HTERT RPE-1 (cell line): ENCODE data around the gene ADGRG2.

Experiments
- in situ Hi-C: fragments of 300-500 bp; cut with MboI; formaldehyde crosslinking; loops from 4 replicates; pipeline ENCODE4 v1.14.3; 2020; ENCODE audit warnings: low sequenced_read_pairs

ADGRG2 gene, protein sequence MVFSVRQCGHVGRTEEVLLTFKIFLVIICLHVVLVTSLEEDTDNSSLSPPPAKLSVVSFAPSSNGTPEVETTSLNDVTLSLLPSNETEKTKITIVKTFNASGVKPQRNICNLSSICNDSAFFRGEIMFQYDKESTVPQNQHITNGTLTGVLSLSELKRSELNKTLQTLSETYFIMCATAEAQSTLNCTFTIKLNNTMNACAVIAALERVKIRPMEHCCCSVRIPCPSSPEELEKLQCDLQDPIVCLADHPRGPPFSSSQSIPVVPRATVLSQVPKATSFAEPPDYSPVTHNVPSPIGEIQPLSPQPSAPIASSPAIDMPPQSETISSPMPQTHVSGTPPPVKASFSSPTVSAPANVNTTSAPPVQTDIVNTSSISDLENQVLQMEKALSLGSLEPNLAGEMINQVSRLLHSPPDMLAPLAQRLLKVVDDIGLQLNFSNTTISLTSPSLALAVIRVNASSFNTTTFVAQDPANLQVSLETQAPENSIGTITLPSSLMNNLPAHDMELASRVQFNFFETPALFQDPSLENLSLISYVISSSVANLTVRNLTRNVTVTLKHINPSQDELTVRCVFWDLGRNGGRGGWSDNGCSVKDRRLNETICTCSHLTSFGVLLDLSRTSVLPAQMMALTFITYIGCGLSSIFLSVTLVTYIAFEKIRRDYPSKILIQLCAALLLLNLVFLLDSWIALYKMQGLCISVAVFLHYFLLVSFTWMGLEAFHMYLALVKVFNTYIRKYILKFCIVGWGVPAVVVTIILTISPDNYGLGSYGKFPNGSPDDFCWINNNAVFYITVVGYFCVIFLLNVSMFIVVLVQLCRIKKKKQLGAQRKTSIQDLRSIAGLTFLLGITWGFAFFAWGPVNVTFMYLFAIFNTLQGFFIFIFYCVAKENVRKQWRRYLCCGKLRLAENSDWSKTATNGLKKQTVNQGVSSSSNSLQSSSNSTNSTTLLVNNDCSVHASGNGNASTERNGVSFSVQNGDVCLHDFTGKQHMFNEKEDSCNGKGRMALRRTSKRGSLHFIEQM

DNA sequence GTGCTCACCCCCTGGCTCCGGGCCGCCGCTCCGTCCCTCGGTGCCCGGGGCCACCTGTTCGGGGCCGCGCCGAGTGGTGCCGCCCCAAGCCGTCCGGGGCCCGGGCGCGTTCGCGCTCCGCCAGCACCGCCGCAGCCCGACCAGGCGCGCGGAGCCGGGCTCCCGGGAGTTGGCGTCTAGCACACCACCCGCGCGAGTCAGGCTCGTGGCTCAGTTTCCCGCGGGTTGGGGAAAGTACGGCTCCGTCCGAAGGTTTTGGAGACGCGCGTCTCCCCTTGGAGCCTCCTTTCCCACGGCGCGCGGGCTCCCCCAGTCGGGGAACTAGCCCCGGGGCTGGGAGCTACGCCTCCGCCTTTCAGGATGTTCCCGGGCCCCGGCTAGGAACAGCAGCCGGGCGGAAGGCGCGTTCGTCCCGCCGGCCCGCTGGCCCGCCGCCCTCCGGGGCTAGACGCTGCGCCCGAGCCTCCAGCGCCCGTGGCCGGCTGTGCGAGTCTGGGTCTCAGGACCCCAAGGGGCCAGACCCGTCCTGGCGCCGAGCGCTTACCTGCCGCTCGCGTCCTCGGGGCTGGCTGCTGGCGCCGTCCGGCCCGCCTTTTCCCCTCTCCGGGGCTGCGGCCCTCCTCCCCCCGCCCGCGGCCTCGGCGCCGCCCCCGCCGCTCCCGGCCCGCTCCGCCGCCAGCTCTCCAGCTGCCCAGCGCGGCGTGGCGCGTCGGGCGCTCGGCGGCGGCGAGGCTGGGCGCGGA is at the start of gene ADGRG2:
Gene ADGRG2 (minus strand): TSS at position 571 of the 743 bp plus-strand sequence. CDS start 53,634 bp downstream, outside the sequence.
- in situ Hi-C loops = no loop called here

- in situ Hi-C loops = no loop called here
Measured at GRCh38 chrX:19168609-19169008, 46.3 kb upstream of the ADGRG2 start.

DNA sequence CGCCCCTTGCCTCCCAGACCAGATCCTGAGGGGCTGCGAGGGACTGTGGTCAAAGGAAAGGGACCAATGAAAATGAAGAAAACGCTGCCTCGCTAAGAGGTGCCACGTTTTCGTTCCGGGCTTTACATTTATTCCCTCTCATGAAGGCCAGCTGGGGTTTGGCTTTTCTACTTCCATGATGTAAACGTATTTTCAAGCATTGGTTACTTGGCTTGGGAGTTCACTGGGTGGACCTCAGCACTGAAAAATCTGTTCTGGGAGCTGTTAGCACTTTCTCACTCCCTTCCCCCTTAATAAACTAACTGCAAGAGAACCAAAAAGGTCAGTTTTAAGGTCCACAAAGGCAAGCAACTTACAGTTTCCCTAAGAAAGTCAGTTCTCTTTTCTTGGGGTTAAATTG is 40.6 kb upstream of the ADGRG2 start:
- in situ Hi-C loops = no loop called here

DNA sequence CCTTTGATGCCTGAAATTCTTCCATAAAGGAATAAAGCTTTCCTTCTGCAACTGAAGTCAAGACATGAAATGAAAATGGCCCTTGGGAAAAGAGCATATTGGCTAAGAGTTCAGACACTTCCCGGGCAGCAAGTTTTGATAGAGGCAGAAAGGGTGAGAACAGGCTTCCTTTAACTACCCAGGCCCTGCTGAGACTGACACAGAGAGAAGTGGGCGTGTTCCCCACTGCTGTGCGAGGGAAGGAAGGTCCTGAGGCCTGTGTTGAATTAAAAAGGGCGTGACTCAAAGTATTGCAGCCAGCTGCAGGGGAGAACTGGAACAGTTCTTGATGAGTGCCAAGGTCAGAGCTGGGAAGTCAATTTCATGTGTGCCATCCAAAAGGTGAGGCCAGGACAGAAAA is 33.9 kb upstream of the ADGRG2 start:
- in situ Hi-C loops = no loop called here

DNA sequence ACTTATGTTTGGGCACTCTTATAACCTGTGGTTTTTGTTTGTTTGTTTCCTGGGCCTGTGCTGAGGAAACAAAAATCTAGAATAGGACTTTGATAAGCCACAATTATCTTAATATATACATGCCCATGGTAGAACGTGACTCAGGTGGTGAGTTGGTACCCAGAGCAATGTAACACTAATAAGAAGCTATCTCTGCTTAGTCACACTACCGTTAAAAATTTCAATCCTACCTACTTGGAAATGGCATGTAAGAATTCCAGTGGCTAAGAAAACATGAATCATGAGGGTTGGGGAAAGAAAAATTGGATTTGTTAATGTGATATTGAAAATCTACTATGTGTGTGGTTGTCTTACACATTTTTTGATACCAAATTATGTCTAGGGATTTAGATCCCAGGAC is 30.5 kb upstream of the ADGRG2 start:
- in situ Hi-C loops = no loop called here

DNA sequence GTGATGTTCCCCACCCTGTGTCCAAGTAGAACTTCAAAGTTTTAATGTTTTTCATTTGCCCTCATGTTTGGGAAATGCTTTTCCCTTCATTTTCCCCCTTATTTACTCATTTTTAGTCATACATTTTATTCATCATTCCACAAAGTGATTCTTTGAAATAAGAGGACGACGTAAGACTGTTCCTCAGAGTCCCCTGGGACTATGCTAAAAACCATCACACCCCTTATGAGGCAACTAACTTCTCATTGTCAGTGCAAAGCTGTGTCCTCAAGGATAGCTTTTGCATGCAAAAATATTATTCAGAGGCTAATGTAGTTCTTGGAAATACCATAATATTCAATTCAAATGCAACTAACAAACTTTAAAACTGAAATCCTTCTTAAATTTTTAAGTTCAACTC is 14.8 kb upstream of the ADGRG2 start:
- in situ Hi-C loops = no loop called here

DNA sequence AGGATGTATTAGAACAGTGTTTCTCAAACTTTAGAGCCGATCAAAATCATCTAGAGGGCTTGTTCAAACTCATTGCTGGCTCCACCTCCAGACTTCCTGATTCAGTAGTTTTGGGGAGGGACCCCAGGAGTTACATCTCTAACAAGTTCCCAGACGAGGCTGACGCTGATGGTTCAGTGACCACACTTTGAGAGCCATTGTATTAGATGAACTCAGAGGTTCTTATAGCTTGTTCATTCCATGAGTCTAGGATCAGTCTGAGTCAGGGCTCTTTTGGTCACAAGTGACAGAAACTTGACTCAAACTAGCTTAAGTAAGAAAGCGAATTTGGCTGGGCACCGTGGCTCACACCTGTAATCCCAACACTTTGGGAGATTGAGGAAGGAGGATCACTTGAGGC is 11.5 kb upstream of the ADGRG2 start:
- in situ Hi-C loops = no loop called here

DNA sequence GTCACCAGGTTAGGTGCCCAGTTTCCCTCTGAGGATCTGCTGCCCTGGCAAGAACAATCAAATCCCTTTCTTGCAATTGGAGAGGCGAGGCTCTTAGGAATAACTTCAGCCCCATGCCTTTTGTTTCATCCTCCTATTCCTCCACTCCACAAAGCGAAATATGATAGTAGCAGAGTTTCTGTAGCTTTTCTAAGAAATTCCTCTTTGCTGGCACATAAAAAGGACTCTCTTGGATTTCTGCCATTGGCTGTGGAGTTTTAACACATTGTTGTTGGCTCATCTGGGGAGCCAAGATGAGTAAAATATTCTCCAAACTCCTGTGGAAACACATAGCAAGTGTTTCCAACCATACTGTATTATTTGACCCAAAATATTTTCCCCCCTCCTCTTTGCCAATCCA is 11.0 kb upstream of the ADGRG2 start:
- in situ Hi-C loops = no loop called here

DNA sequence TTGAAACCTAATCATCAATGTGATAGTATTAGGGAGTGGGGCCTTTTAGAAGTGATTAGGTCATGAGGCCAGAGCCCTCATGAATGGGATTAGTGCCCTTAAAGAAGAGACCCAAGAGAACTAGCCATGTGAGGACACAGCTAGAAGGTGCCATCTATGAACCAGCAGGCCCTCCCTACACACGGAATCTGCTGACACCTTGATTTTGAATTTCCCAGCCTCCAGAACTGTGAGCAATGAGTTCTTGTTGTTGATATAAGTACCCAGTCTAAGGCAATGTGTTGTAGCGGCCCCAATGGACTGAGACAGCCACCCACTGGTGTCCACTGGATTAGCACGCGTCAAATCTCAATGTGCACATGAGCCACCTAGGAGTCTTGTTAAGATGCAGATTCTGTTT is 8.4 kb upstream of the ADGRG2 start:
- in situ Hi-C loops = no loop called here

DNA sequence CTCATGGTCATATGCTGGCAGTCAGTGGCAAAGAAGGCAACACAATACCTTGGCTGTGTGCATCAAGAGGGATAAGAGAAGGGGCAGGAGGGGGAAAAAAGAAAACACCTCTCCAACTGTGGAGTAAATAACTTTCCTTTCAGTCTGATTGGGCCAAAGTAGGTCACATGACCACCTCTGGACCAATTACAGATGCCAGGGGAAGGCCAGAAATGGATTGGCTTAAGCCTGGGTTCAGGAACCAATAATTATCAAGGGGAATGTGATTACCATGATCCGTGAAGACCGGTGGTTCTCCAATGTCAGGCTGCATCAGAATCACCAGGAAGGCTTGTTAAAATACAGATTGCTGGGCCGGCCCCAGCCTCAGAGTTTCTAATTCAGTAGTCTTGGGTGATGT is 7.4 kb upstream of the ADGRG2 start:
- in situ Hi-C loops = no loop called here

DNA sequence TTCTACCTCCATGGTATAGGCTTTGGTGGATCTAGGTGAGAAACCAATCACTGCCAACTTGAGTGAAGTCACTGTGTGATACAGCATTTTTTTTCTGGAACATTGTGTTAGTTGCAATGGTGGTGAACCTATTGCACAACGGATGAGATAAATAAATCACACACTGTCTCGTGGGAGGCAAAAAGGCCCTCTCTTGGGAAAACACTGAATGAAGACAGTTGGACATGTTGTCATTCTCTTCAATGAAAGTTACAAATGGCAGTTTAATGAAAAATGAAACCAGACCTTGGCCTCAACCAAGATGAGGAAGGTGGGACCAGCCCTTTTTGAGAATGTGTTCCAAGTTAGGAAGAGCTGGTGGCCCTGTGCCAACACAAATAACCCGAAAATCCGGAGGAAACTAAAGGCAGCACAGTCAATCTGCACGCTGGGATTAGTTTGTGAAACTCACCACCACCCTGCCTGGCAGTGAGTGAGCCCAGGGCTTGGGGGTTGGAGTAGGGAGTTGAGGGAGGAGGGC is 5.4 kb upstream of the ADGRG2 start:
- in situ Hi-C loops = no loop called here

GRCh38 chrX:19122641-19123009 is 357 bp upstream of the ADGRG2 start:
- in situ Hi-C loops = no loop called here

DNA sequence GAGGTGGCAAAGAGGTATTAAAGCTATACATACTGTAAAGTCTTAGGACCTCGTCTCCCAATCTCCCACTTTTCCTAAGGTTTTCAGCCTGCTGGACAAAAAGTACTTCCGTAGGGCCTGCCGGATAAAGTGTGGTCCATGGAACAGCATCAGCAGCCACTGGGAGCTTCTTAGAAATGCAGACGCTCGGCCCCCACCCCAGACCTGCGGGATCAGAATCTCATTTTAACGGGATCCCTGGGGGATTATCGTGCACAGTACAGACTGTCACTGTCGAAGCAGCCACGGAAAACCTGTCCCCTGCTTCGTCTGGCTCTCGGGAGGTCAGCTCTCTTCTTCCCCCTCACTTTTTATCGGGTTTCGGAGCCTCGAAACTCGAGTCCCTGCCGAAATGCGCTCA is 802 bp downstream of the ADGRG2 start:
- in situ Hi-C loops = no loop called here

GRCh38 chrX:19110642-19111041 is 11.6 kb downstream of the ADGRG2 start:
- in situ Hi-C loops = no loop called here

GRCh38 chrX:19107035-19107434 is 15.2 kb downstream of the ADGRG2 start:
- in situ Hi-C loops = no loop called here

DNA sequence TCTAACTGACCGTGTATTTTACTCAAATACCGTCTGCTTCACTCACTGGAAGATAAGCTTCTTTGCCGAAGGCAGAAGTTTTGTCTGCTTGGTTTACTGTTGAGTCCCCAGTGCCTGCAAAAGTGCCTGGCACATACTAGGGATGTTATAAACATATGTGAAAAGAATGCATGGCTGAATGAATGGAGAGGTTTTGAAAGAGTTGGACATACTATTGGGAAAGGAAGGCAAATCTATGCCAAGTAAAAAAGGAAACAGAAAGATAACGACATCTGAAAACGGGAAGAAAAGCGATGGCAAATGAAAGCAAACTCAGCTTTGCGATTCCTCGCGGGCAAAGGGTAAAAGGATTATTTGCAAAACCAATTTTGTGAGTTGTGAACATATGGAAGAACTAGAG is 21.7 kb downstream of the ADGRG2 start:
- in situ Hi-C loops = no loop called here

- in situ Hi-C loops = no loop called here
Measured at GRCh38 chrX:19097553-19098283, 24.6 kb downstream of the ADGRG2 start.

DNA sequence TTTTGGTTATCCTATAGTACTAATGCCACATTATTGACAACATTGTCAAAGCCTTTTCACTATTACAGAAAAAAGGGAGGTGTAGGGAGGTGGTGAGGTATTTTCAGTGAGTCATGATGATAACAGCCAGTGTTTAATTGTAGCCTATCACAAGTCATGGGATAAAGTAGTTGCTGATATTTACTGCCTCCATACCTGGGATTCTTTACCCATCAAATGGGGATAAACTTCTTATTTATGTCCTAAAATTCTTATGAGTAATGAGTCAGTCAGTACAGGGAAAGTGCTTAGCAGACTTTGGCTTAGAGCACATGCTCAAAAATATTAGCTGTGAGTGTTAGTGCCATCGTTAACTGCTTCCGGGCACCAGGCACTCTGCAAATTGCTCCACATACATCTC is 25.7 kb downstream of the ADGRG2 start:
- in situ Hi-C loops = no loop called here

DNA sequence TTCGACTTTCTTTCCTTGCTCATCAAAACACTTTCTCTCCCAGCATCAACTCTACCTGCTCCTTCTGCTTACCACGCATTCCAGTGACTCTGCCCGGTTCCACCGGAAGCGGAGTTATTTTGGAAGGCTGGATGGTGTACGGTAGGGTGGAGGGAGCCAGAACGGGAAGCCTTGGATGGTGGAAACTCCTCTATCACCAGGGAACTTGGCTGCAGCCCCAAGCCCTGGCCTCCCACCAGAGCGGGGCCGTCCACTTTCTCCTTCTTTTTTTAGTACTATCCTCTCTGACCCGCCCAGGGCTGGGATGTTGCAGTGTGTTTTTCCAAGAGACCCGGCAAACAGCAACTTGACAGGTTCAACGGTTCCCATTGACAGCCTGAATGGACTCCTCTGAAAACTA is 27.6 kb downstream of the ADGRG2 start:
- in situ Hi-C loops = no loop called here

GRCh38 chrX:19091596-19091995 is 30.7 kb downstream of the ADGRG2 start:
- in situ Hi-C loops = no loop called here
